GM19372 (cell line): ENCODE measurements around the gene RARA.

Experiments
- ATAC-seq: cut with Tn5 transposase; IDR thresholded peaks from one replicate; pipeline ENCODE4 v1.9.1; 2021; ENCODE audit warnings: mild to moderate bottlenecking, low read depth, moderate library complexity; ENCODE audit not compliant: unreplicated experiment

Gene RARA

GRCh38 chr17:40325156-40326013 lies 16.4 kb downstream of the RARA start:
- no peak for ATAC-seq

GRCh38 chr17:40326014-40326831 lies 17.2 kb downstream of the RARA start:
- no peak for ATAC-seq

- ATAC-seq = no peak
Measured at GRCh38 chr17:40326832-40327199, 17.8 kb downstream of the RARA start.

GRCh38 chr17:40327244-40327729 lies 18.3 kb downstream of the RARA start:
- no peak for ATAC-seq

GRCh38 chr17:40327735-40328385 lies 18.9 kb downstream of the RARA start:
- ATAC-seq = no peak

GRCh38 chr17:40328386-40328766 lies 19.4 kb downstream of the RARA start:
- ATAC-seq = no peak

- no peak for ATAC-seq
Measured at GRCh38 chr17:40329839-40330794, 21.1 kb downstream of the RARA start.

- ATAC-seq = no peak
Measured at GRCh38 chr17:40330850-40331470, 22.0 kb downstream of the RARA start.

- no peak for ATAC-seq
Measured at GRCh38 chr17:40331743-40332641, 23.0 kb downstream of the RARA start.

- ATAC-seq = no peak
Measured at GRCh38 chr17:40333781-40334448, 24.9 kb downstream of the RARA start.

GRCh38 chr17:40335620-40336019 lies 26.6 kb downstream of the RARA start:
- no peak for ATAC-seq

- ATAC-seq = no peak
Measured at GRCh38 chr17:40337351-40337750, 28.4 kb downstream of the RARA start.

- no peak for ATAC-seq
Measured at GRCh38 chr17:40338058-40338457, 29.1 kb downstream of the RARA start.

GRCh38 chr17:40338941-40339649 lies 30.1 kb downstream of the RARA start:
- no peak for ATAC-seq

GRCh38 chr17:40340327-40340726 lies 31.3 kb downstream of the RARA start:
- no peak for ATAC-seq

- peak; percentile 73 for ATAC-seq
Measured at GRCh38 chr17:40340880-40341807, 32.2 kb downstream of the RARA start.
